GM18526 (cell line): ENCODE measurements around the gene STK32B.

Experiments
- POLR2A ChIP-seq: IDR thresholded peaks from 3 replicates; pipeline ENCODE4 v1.6.1; 2011; ENCODE audit not compliant: insufficient read length; ENCODE audit errors: extremely low read depth

Gene STK32B

GRCh38 chr4:5191831-5192230, 140.6 kb downstream of the STK32B start:
- TF ChIP-seq POLR2A, result no peak

GRCh38 chr4:5192271-5192670, 141.0 kb downstream of the STK32B start:
- no peak for TF ChIP-seq POLR2A

DNA sequence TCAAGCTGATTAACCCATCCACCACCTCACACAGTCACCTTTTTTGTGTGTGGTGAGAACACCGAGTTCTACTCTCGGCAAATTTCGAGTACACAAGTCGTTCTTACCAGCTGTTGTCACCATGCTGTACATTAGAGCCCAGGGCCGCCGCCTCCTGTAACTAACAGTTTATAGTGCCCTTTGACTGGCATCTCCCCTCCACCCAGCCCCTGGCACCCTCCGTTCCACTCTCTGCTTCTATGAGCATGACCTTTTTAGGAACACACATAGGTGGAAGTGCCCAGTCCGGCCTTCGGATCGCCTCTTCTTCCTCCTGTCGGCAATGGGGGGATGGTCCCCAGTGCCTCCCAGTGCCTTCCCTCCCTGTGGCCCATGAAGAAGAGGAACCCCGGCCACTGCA, 141.4 kb downstream of the STK32B start:
- TF ChIP-seq POLR2A, result no peak

- TF ChIP-seq POLR2A, result no peak
Measured at GRCh38 chr4:5198656-5199541, 147.6 kb downstream of the STK32B start.

DNA sequence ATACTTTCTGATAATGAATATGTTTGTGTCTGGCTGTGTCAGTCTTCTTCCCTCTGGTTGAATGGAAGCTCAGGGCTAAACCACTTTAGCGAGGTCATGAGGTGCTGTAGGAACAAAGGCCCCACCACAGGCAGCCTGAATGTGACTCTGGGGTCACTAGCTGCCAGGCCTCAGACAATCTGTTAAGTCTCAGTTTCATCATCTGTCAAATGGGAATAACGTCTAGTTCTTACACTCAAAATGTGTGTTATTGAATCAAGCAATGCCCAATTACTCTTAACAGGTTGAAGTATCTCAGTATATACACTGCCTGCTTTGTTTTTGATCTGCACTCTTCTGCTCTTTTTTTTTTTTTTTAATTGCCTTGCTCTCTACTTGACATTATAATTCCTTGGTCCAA, 148.6 kb downstream of the STK32B start:
- no peak for TF ChIP-seq POLR2A

- TF ChIP-seq POLR2A, result no peak
Measured at GRCh38 chr4:5200513-5200912, 149.2 kb downstream of the STK32B start.

GRCh38 chr4:5203309-5203992, 152.2 kb downstream of the STK32B start:
- no peak for TF ChIP-seq POLR2A

GRCh38 chr4:5203993-5204310, 152.7 kb downstream of the STK32B start:
- TF ChIP-seq POLR2A, result no peak

- TF ChIP-seq POLR2A, result no peak
Measured at GRCh38 chr4:5204781-5205180, 153.5 kb downstream of the STK32B start.

DNA sequence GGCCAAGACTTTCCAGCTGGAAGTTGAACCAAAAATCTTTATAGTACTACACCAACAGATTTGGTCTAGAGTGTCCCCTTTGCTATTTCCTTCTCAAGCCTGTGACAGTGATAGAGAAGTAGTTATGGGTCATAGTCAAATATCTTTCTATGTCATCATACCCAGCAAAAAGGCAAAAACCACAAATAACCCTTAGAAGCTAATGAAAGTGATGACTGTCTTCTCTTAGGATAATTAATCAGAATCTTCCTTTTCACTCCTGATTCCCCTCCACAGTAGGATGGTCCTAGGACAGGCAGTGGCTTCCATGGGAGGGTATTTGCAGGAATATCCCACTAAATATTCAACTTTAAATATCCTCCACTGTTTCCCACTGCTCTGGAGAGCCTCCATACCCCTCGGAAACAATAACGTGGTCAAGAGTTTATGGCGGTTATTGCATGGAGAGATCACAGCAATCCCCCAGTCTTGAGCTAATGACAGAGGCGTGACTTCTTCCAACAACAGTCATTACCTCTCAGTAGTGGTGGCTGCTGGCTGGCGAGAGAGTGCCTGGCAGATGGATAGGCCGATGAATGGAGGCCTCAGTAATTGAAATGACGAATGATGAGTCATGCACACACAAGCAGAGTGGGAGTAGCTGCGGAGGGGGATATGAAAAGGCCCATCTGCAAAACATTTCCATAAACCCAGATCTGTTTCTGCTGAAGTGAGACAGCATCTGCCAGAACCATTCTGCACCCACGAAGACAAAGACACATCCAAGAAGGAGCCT, 154.9 kb downstream of the STK32B start:
- TF ChIP-seq POLR2A, result no peak

- TF ChIP-seq POLR2A, result no peak
Measured at GRCh38 chr4:5209862-5210261, 158.6 kb downstream of the STK32B start.

GRCh38 chr4:5211282-5211839, 160.1 kb downstream of the STK32B start:
- TF ChIP-seq POLR2A, result no peak

GRCh38 chr4:5212255-5213013, 161.2 kb downstream of the STK32B start:
- TF ChIP-seq POLR2A, result no peak

- no peak for TF ChIP-seq POLR2A
Measured at GRCh38 chr4:5213087-5213595, 161.9 kb downstream of the STK32B start.

GRCh38 chr4:5215321-5215720, 164.0 kb downstream of the STK32B start:
- TF ChIP-seq POLR2A, result no peak
